Neural cell (in vitro differentiated cells): ENCODE data around the gene NDFIP1.

ENCODE experiments used
- EZH2 ChIP-seq: fragments of 200-600, 300-800 bp; shearing (Covaris generic), sonication (generic); IDR thresholded peaks from 2 replicates; pipeline ENCODE4 v1.6.1; 2014; ENCODE audit warnings: antibody characterized with exemption, low read length, borderline replicate concordance, mild to moderate bottlenecking; ENCODE audit not compliant: insufficient read depth, poor library complexity, severe bottlenecking
- MXI1 ChIP-seq: fragments of 450-650 bp; conservative IDR thresholded peaks from 2 replicates; pipeline ENCODE4 v1.6.1; 2014; ENCODE audit warnings: antibody characterized with exemption, mild to moderate bottlenecking; ENCODE audit not compliant: poor library complexity, severe bottlenecking
- POLR2AphosphoS5 ChIP-seq: IDR thresholded peaks from 2 replicates; pipeline ENCODE4 v1.6.1; 2012
- RAD21 ChIP-seq: fragments of 450-650 bp; conservative IDR thresholded peaks from 2 replicates; pipeline ENCODE4 v1.6.1; 2014; ENCODE audit warnings: antibody characterized with exemption, mild to moderate bottlenecking, moderate library complexity
- TF ChIP-seq, protein P1 (sequence below): fragments of 450-650 bp; IDR thresholded peaks from 2 replicates; pipeline ENCODE4 v1.5.1; 2014; ENCODE audit warnings: antibody characterized with exemption, mild to moderate bottlenecking, moderate library complexity; ENCODE audit not compliant: poor library complexity, severe bottlenecking
- TF ChIP-seq, protein P2 (sequence below): IDR thresholded peaks from 2 replicates; pipeline ENCODE4 v1.6.1; 2012; ENCODE audit warnings: borderline replicate concordance

DNA sequence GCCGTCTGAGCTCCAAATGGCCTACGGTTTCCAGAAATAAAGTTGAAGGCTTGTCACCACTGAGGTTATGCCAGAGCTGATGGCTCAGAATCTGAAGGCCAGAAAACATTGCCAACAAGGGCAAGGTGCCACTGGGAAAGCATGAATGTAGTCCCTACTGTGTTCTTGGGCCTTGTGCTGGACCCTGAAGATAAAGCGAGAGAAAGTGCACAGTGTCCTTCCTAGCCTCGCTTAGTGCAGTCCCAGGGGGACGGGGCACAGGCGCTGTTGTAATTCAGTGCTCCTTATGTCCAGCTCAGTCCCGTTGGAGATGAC is 84.5 kb downstream of the NDFIP1 start:
- TF ChIP-seq, protein P1, sequence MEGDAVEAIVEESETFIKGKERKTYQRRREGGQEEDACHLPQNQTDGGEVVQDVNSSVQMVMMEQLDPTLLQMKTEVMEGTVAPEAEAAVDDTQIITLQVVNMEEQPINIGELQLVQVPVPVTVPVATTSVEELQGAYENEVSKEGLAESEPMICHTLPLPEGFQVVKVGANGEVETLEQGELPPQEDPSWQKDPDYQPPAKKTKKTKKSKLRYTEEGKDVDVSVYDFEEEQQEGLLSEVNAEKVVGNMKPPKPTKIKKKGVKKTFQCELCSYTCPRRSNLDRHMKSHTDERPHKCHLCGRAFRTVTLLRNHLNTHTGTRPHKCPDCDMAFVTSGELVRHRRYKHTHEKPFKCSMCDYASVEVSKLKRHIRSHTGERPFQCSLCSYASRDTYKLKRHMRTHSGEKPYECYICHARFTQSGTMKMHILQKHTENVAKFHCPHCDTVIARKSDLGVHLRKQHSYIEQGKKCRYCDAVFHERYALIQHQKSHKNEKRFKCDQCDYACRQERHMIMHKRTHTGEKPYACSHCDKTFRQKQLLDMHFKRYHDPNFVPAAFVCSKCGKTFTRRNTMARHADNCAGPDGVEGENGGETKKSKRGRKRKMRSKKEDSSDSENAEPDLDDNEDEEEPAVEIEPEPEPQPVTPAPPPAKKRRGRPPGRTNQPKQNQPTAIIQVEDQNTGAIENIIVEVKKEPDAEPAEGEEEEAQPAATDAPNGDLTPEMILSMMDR: no peak
- no peak for TF ChIP-seq EZH2
- TF ChIP-seq POLR2AphosphoS5: no peak
- TF ChIP-seq, protein P2, sequence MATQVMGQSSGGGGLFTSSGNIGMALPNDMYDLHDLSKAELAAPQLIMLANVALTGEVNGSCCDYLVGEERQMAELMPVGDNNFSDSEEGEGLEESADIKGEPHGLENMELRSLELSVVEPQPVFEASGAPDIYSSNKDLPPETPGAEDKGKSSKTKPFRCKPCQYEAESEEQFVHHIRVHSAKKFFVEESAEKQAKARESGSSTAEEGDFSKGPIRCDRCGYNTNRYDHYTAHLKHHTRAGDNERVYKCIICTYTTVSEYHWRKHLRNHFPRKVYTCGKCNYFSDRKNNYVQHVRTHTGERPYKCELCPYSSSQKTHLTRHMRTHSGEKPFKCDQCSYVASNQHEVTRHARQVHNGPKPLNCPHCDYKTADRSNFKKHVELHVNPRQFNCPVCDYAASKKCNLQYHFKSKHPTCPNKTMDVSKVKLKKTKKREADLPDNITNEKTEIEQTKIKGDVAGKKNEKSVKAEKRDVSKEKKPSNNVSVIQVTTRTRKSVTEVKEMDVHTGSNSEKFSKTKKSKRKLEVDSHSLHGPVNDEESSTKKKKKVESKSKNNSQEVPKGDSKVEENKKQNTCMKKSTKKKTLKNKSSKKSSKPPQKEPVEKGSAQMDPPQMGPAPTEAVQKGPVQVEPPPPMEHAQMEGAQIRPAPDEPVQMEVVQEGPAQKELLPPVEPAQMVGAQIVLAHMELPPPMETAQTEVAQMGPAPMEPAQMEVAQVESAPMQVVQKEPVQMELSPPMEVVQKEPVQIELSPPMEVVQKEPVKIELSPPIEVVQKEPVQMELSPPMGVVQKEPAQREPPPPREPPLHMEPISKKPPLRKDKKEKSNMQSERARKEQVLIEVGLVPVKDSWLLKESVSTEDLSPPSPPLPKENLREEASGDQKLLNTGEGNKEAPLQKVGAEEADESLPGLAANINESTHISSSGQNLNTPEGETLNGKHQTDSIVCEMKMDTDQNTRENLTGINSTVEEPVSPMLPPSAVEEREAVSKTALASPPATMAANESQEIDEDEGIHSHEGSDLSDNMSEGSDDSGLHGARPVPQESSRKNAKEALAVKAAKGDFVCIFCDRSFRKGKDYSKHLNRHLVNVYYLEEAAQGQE: no peak
- no peak for TF ChIP-seq RAD21
- TF ChIP-seq MXI1: no peak
